Smooth muscle cell (in vitro differentiated cells): ENCODE data around the gene ISOC1. TPM values are rescaled to one million over a fixed set of nuclear protein-coding genes. Genes with fewer than 3 reads are reported as not detected.

Experiments
- DNase-seq: peaks from one replicate; lab custom pipeline; 2025; ENCODE audit not compliant: unreplicated experiment; lab: John Stamatoyannopoulos, UW
- H2AFZ ChIP-seq: fragments of 200-600 bp; sonication (generic); 2 replicates; pipeline ENCODE4 v1.6.0; 2016; ENCODE audit warnings: antibody characterized with exemption, low read depth, mild to moderate bottlenecking
- H3F3A ChIP-seq: fragments of 200-600 bp; sonication (generic); 2 replicates; pipeline ENCODE4 v1.6.0; 2017; ENCODE audit warnings: antibody characterized with exemption, low read depth
- H3K27ac ChIP-seq: fragments of 200-600 bp; sonication (generic); 2 replicates; pipeline ENCODE4 v1.5.1; 2016; ENCODE audit warnings: low read depth, mild to moderate bottlenecking
- H3K27me3 ChIP-seq: fragments of 200-600 bp; sonication (generic); 2 replicates; pipeline ENCODE4 v1.6.1; 2016; ENCODE audit warnings: low read depth, mild to moderate bottlenecking
- H3K36me3 ChIP-seq: fragments of 200-600 bp; sonication (generic); 2 replicates; pipeline ENCODE4 v1.5.1; 2016; ENCODE audit warnings: low read depth
- H3K4me1 ChIP-seq: fragments of 200-600 bp; sonication (generic); 2 replicates; pipeline ENCODE4 v1.5.1; 2016; ENCODE audit warnings: low read depth
- H3K4me2 ChIP-seq: fragments of 200-600 bp; sonication (generic); 2 replicates; pipeline ENCODE4 v1.6.0; 2016; ENCODE audit warnings: mild to moderate bottlenecking
- H3K4me3 ChIP-seq: fragments of 200-600 bp; sonication (generic); 2 replicates; pipeline ENCODE4 v1.5.1; 2016; ENCODE audit warnings: mild to moderate bottlenecking
- H3K79me2 ChIP-seq: fragments of 200-600 bp; sonication (generic); 2 replicates; pipeline ENCODE4 v1.6.0; 2016; ENCODE audit warnings: low read depth, mild to moderate bottlenecking
- H3K9ac ChIP-seq: fragments of 200-600 bp; sonication (generic); 2 replicates; pipeline ENCODE4 v1.6.0; 2016; ENCODE audit warnings: low read depth
- H3K9me3 ChIP-seq: fragments of 200-600 bp; sonication (generic); replicated peaks from 2 replicates; pipeline ENCODE4 v1.5.1; 2016; ENCODE audit warnings: low read depth
- H4K20me1 ChIP-seq: fragments of 200-600 bp; sonication (generic); 2 replicates; pipeline ENCODE4 v1.6.0; 2016; ENCODE audit warnings: low read depth
- WGBS: methylation state at CpG from one replicate; pipeline ENCODE4 v1.1.7; 2016; ENCODE audit warnings: low lambda C conversion rate; 5-methylcytosine and 5-hydroxymethylcytosine counted together
- polyA plus RNA-seq: library from polyadenylated mRNA; unstranded; fragments of >200 nt; fragmentation: Nextera tagmentation; extraction: Ambion mirVana; gene quantifications from 2 replicates; pipeline ENCODE4 v1.2.1, GENCODE V29; 2016
- total RNA-seq: library from RNA; depleted of rRNA; stranded (reverse); fragments of >200 nt; gene quantifications from 2 replicates; pipeline ENCODE4 v1.2.3, GENCODE V29; 2014
- TF ChIP-seq, protein P1 (sequence below): fragments of 200-600 bp; sonication (generic); IDR thresholded peaks from 2 replicates; pipeline ENCODE4 v1.5.1; 2017; ENCODE audit warnings: borderline replicate concordance, mild to moderate bottlenecking, antibody characterized with exemption; ENCODE audit not compliant: insufficient read depth, poor library complexity, severe bottlenecking

ISOC1 gene
- total and polyA plus RNA-seq, 2 experiments from 2014 or later: 15.3 to 16.2 TPM

DNA sequence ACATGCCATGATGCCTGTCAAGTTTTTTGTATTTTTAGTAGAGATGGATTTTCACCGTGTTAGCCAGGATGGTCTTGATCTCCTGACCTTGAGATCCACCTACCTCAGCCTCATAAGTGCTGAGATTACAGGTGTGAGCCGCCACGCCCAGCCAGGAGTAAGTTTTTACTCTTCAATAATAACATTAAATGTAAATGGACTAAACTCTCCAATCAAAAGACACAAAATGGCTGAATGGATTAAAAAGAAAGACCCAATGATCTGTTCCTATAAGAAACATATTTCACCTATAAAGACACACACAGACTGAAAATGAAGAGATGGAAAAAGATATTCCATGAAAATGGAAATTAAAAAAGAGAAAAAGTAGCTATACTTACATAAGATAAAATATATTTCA, 37.2 kb upstream of the ISOC1 start:
- Histone ChIP-seq H3K27me3 (peaks cover 6% of the 10 kb centered on the region), H3K4me1 (no peaks in the 10 kb centered on the region), H3K36me3 (no peaks in the 10 kb centered on the region), H3K9ac (no peak overlapping the region), H3K79me2 (no peaks in the 10 kb centered on the region), H2AFZ (no peak overlapping the region), H4K20me1 (no peaks in the 10 kb centered on the region), H3K4me2 (no peak overlapping the region), H3F3A (no peaks in the 10 kb centered on the region), H3K9me3 (no peaks in the 10 kb centered on the region), H3K4me3 (no peak overlapping the region), H3K27ac (no peak overlapping the region)
- TF ChIP-seq, protein P1, sequence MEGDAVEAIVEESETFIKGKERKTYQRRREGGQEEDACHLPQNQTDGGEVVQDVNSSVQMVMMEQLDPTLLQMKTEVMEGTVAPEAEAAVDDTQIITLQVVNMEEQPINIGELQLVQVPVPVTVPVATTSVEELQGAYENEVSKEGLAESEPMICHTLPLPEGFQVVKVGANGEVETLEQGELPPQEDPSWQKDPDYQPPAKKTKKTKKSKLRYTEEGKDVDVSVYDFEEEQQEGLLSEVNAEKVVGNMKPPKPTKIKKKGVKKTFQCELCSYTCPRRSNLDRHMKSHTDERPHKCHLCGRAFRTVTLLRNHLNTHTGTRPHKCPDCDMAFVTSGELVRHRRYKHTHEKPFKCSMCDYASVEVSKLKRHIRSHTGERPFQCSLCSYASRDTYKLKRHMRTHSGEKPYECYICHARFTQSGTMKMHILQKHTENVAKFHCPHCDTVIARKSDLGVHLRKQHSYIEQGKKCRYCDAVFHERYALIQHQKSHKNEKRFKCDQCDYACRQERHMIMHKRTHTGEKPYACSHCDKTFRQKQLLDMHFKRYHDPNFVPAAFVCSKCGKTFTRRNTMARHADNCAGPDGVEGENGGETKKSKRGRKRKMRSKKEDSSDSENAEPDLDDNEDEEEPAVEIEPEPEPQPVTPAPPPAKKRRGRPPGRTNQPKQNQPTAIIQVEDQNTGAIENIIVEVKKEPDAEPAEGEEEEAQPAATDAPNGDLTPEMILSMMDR: no peak
- 85% methylated on average over 3 of the region's 3 CpGs for WGBS
- DNase-seq: no peak

GRCh38 chr5:129061849-129062248, 32.7 kb upstream of the ISOC1 start:
- TF ChIP-seq, protein P1: no peak
- 59% methylated on average over 2 of the region's 2 CpGs for WGBS
- Histone ChIP-seq H3K4me3 (no peak overlapping the region), H3K4me1 (no peaks in the 10 kb centered on the region), H2AFZ (no peak overlapping the region), H3F3A (no peaks in the 10 kb centered on the region), H3K27me3 (peaks cover 6% of the 10 kb centered on the region), H3K9me3 (no peaks in the 10 kb centered on the region), H3K4me2 (no peak overlapping the region), H4K20me1 (no peaks in the 10 kb centered on the region), H3K79me2 (no peaks in the 10 kb centered on the region), H3K36me3 (no peaks in the 10 kb centered on the region), H3K9ac (no peak overlapping the region), H3K27ac (no peak overlapping the region)
- DNase-seq: no peak

GRCh38 chr5:129063483-129064113, 31.0 kb upstream of the ISOC1 start:
- WGBS: 88% methylated on average over 1 of the region's 1 CpG
- no peak overlapping the region for H2AFZ ChIP-seq
- H3K9me3 ChIP-seq: no peaks in the 10 kb centered on the region
- H3K4me1 ChIP-seq: no peaks in the 10 kb centered on the region
- no peaks in the 10 kb centered on the region for H3K79me2 ChIP-seq
- no peak overlapping the region for H3K4me2 ChIP-seq
- no peak overlapping the region for H3K4me3 ChIP-seq
- H3K36me3 ChIP-seq: no peaks in the 10 kb centered on the region
- H3K27me3 ChIP-seq: peaks cover 6% of the 10 kb centered on the region
- TF ChIP-seq, protein P1: no peak
- H4K20me1 ChIP-seq: no peaks in the 10 kb centered on the region
- no peak overlapping the region for H3K9ac ChIP-seq
- H3F3A ChIP-seq: no peaks in the 10 kb centered on the region
- no peak overlapping the region for H3K27ac ChIP-seq
- no peak for DNase-seq

GRCh38 chr5:129065721-129066120, 28.8 kb upstream of the ISOC1 start:
- no peak overlapping the region for H2AFZ ChIP-seq
- no peak overlapping the region for H3K9ac ChIP-seq
- DNase-seq: no peak
- H3F3A ChIP-seq: no peaks in the 10 kb centered on the region
- TF ChIP-seq, protein P1: no peak
- H3K36me3 ChIP-seq: no peaks in the 10 kb centered on the region
- H3K9me3 ChIP-seq: no peaks in the 10 kb centered on the region
- H3K4me2 ChIP-seq: no peak overlapping the region
- no peaks in the 10 kb centered on the region for H3K79me2 ChIP-seq
- H3K27ac ChIP-seq: no peak overlapping the region
- no peak overlapping the region for H3K4me3 ChIP-seq
- no peaks in the 10 kb centered on the region for H4K20me1 ChIP-seq
- peaks cover 6% of the 10 kb centered on the region for H3K27me3 ChIP-seq
- 89% methylated on average over 2 of the region's 2 CpGs for WGBS
- H3K4me1 ChIP-seq: no peaks in the 10 kb centered on the region
